ENCODE data around the gene EXOC2. TPM values are rescaled to one million over a fixed set of nuclear protein-coding genes. Genes with fewer than 3 reads are reported as not detected.

The EXOC2 gene
- total RNA-seq, 1 experiment from 2014 or later: 67.3 TPM

- in situ Hi-C loops (cut with HindIII; ENCODE audit: low pct_unique_long_range_greater_than_20kb, low sequenced_read_pairs): no loop called here
- DNase-seq (ENCODE audit: low read depth, low spot score): no peak
Measured at GRCh38 chr6:437037-437392, 255.9 kb downstream of the EXOC2 start.

GRCh38 chr6:436308-437036 is 256.5 kb downstream of the EXOC2 start:
- no peak for DNase-seq (ENCODE audit: low read depth, low spot score)

GRCh38 chr6:435441-436307 is 257.3 kb downstream of the EXOC2 start:
- in situ Hi-C loops (cut with HindIII; ENCODE audit: low pct_unique_long_range_greater_than_20kb, low sequenced_read_pairs): no loop called here
- no peak for DNase-seq (ENCODE audit: low read depth, low spot score)

More at GRCh38 chr6:436308-437036, 256.5 kb downstream of the EXOC2 start:
- in situ Hi-C loops (cut with HindIII; ENCODE audit: low pct_unique_long_range_greater_than_20kb, low sequenced_read_pairs): no loop called here

Other genes starting within 250 kb of the EXOC2 start
- gene HUS1B, start 36.0 kb downstream of the EXOC2 start, total RNA-seq (2014; rRNA removed; shearing (Covaris generic)): 0.16 and 0.56 TPM in 2 replicates